HG02884 (cell line): Measurements from ENCODE around the gene SLC24A3.
"Not testable (repeated sequence)": the region's sequence is repeated elsewhere in the genome, so short reads cannot be mapped to it uniquely, and the experiment has no call there.

ENCODE experiments used
- ATAC-seq: cut with Tn5 transposase; IDR thresholded peaks from one replicate; pipeline ENCODE4 v1.9.1; 2021; ENCODE audit warnings: mild to moderate bottlenecking, moderate library complexity; ENCODE audit not compliant: unreplicated experiment

SLC24A3 gene

GRCh38 chr20:19727251-19727847 lies 514.9 kb downstream of the SLC24A3 start:
- ATAC-seq = no peak

DNA sequence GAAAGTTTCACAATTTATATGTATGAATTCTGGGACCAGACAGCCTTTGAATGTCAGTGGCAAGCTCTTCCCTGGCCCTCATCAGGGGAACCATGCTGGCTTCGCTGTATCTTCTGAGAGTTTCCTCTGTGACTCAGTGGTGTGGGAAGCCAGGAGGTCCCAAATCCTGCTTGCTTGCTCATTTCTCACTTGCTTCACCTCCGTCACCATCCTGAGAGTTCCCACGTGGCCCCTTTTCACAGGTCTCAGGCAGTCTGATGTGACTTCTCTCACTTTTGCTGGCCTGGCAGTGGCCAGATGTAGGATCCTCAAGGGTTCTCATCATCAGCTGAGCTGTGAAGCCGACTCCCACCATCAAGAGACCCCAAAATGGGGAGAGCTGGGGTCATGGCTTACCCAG lies 517.2 kb downstream of the SLC24A3 start:
- ATAC-seq = no peak

GRCh38 chr20:19730706-19731105 lies 518.3 kb downstream of the SLC24A3 start:
- ATAC-seq = no peak

DNA sequence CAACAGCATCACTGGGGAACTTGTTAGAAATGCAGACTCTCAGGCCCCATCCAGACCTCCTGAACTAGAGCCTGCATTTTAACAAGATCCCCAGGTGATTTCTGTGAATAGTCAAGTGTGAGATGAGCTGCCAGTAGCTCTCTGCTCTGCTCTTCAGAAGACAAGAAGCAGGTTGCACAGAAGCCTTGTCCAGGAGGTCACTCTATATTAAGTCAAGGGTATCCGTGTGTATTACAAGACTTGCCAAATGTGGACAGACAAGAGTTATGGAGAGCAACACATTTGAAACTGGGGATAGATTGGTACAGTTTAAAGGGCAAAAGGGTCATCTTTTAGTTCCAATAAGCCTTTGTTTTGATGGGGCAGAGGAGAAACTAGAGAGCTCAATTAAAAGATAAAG lies 522.4 kb downstream of the SLC24A3 start:
- no peak for ATAC-seq

DNA sequence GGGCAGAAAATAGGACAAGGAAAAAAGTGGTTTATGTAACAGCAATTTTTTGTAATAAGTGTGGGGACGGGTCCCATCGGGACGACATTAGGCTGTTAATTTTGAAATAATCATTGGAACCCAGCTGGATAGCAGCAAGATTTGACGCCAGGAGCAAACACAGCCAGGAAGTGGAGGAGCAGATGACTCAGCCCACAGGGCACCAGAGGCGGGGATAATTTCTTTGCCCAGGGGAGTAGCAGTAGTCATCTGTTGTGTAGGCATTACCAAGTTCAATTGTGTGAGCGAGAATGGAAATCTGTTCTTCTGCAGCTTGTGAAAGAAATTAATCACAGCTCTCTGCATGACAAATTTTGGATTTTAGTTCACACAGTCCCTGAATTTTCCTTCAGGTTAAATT lies 523.0 kb downstream of the SLC24A3 start:
- ATAC-seq = no peak

DNA sequence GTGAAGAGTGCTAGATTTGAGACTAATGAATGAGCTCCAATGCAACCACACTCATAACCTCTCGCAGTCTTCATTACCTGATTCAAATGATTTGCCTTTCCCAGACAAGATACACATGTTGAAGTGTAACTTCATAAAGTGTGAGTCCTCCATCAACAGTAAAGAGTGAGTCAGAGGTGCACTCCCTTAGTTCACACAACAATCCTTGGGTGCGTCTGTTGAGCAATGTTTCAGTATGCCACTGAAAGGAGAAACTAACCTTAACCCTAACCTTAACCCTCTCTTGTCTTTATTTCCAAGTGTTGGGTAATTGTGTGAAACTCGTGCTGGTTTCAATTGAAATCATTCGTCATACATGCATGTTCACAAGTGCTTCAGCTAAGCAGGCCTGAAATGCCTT lies 524.6 kb downstream of the SLC24A3 start:
- no peak for ATAC-seq

DNA sequence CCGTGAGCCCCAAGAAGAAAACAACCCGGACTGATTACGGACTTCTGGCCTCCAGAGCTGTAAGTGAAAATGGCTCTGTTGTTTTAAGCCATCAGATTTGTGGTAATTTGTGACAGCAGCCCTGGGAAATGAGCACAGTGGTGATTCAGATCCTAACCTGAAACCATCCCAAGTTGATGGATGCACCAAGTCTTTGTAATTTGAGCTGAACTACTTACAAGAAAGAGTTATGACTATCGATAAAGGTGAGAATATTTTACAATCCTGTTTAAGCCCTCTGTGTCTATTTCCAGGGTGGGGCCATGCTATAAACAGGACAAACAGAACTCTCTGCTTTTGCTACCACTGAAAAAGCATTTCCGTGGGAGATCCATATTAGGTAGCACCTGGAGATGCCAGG lies 526.5 kb downstream of the SLC24A3 start:
- ATAC-seq = no peak

GRCh38 chr20:19739351-19739750 lies 526.9 kb downstream of the SLC24A3 start:
- ATAC-seq = no peak

DNA sequence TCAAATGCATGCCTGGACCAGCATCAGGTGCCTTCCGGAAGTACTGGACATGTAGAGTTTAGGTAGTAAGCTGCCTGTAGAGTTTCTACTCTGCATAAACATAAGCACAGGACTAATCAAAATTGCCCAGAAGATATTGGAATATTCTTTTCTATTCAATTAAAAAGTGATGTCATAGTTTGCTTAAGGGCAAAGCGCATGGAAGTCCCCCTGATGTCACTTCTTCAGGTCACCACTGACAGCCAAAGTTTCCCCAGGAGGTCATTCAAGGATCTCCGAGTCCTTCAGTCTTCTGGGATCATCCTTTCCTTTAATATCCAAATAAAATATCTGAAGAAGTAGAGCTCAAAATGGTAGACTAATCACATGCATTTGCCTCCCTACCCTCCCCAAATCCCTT lies 528.1 kb downstream of the SLC24A3 start:
- ATAC-seq = no peak

DNA sequence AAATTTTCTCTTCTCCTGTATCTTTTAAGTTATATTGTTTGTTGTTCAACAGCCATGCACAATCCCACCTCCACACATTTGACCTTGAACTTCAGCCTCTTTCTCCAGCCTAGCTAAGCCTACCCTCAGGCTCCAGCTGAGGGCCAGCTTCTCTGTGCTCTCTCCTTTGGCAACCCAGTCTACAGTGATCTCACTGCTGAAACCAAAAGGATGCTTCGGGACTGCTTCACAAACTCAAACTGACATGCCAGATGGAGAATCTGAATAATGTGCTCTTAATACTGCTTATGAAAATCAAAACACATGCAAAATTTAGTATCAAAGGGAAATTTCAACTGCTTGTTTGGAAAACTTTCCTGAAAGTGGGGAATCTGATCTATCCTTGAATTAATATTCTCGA lies 529.5 kb downstream of the SLC24A3 start:
- no peak for ATAC-seq

GRCh38 chr20:19742974-19743639 lies 530.7 kb downstream of the SLC24A3 start:
- no peak for ATAC-seq

DNA sequence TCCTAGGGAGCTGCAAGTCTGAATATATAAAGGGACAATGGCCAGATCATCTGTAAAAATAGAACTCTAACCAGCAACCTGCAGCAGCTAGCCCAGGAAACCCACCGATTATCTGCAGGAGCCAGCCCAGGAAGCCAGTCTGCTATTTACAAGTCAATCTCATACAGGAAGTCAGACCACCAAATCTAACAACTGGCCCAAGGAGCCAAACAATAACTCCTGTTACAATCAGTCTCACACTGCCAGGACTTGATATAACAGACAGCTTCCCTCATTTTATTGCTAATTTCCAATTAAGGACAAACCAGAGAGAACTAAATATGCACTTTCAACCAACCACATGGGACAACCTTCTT lies 531.2 kb downstream of the SLC24A3 start:
- no peak for ATAC-seq

- no peak for ATAC-seq
These were observed 532.7 kb downstream of the SLC24A3 start for GRCh38 chr20:19745106-19745505.

- no peak for ATAC-seq
These were observed 533.1 kb downstream of the SLC24A3 start for GRCh38 chr20:19745584-19745983.

- ATAC-seq = no peak
These were observed 534.0 kb downstream of the SLC24A3 start for GRCh38 chr20:19746396-19746795.

- no peak for ATAC-seq
These were observed 535.5 kb downstream of the SLC24A3 start for GRCh38 chr20:19747903-19748302.

GRCh38 chr20:19748681-19749080 lies 536.2 kb downstream of the SLC24A3 start:
- ATAC-seq = no peak

- ATAC-seq = no peak
These were observed 537.2 kb downstream of the SLC24A3 start for GRCh38 chr20:19749618-19750071.

GRCh38 chr20:19750101-19750606 lies 537.7 kb downstream of the SLC24A3 start:
- ATAC-seq = no peak

GRCh38 chr20:19750907-19751636 lies 538.6 kb downstream of the SLC24A3 start:
- ATAC-seq = no peak

GRCh38 chr20:19754201-19754600 lies 541.8 kb downstream of the SLC24A3 start:
- not testable (repeated sequence) for ATAC-seq
